Stomach (tissue), 9 donors: Measurements from ENCODE around the gene TTC28. TPM values are rescaled to one million over a fixed set of nuclear protein-coding genes. Genes with fewer than 3 reads are reported as not detected.
"Not testable (repeated sequence)": the region's sequence is repeated elsewhere in the genome, so short reads cannot be mapped to it uniquely, and the experiment has no call there.

Experiments used
- DNase-seq, 2 donors: peaks; one replicate each; pipeline versions ENCODE4 v3.0.0 to v3.0.0-alpha.2; 2013 to 2019
- H3K27ac ChIP-seq, 5 donors: fragments of 200-600 bp in 4 of 5; sonication (generic) in 4 of 5; one replicate each; pipeline ENCODE4 v1.5.1; 2013 to 2019; ENCODE audit warnings: mild to moderate bottlenecking in 1 of 5, moderate library complexity in 1 of 5
- H3K27me3 ChIP-seq, 3 donors: fragments of 200-600 bp; sonication (generic); one replicate each; pipeline ENCODE4 v1.5.1; 2017 to 2019; ENCODE audit warnings: mixed run types in 1 of 3
- H3K36me3 ChIP-seq, 4 donors: fragments of 200-600 bp; sonication (generic); 1 replicate in 3 of 4; 2 replicates in 1 of 4; pipeline ENCODE4 v1.5.1; 2016 to 2019
- H3K4me1 ChIP-seq, 4 donors: fragments of 200-600 bp; sonication (generic); one replicate each; pipeline ENCODE4 v1.5.1; 2016 to 2019
- H3K4me3 ChIP-seq, 4 donors: fragments of 200-600 bp; sonication (generic) in 3 of 4; one replicate each; pipeline ENCODE4 v1.5.1; 2016 to 2019; ENCODE audit warnings: mild to moderate bottlenecking in 1 of 4
- H3K9me3 ChIP-seq, 4 donors: fragments of 200-600 bp; sonication (generic); one replicate each; pipeline ENCODE4 v1.5.1; 2016 to 2019
- EP300 ChIP-seq: sonication (generic); formaldehyde crosslinking; IDR thresholded peaks from one replicate; pipeline ENCODE4 v1.6.1; 2017; ENCODE audit warnings: antibody characterized with exemption
- POLR2A ChIP-seq, 4 donors: fragments of 450-650 bp; IDR thresholded peaks; one replicate each; pipeline ENCODE4 v1.6.1; 2016; ENCODE audit warnings: antibody characterized with exemption in 4 of 4, control low read depth in 2 of 4, mild to moderate bottlenecking in 1 of 4, moderate library complexity in 1 of 4
- POLR2AphosphoS5 ChIP-seq, 3 donors: sonication (generic); formaldehyde crosslinking; IDR thresholded peaks; one replicate each; pipeline ENCODE4 v1.6.1; 2016; ENCODE audit warnings: antibody characterized with exemption in 3 of 3
- WGBS, 5 donors: extraction: QIAGEN DNeasy Blood & Tissue Kit in 3 of 5; methylation state at CpG; one replicate each; pipeline versions ENCODE4 v1.1.5 to v1.1.7; 2013 to 2018; 5-methylcytosine and 5-hydroxymethylcytosine counted together
- intact Hi-C: fragments of 100-400 bp; cut with DNase I; formaldehyde crosslinking; loops from one replicate; pipeline ENCODE4 v1.15.1; 2023; ENCODE audit warnings: low total_unique reads
- polyA plus RNA-seq, 3 donors: library from polyadenylated mRNA; stranded (reverse); fragments of 200-250 nt; gene quantifications; one replicate each; pipeline ENCODE4 v1.2.3, GENCODE V29; 2013
- total RNA-seq, 5 donors: library from RNA; depleted of rRNA; stranded (reverse); fragments of >200 nt; gene quantifications; one replicate each; pipeline versions ENCODE4 v1.1.0 to v1.2.3, GENCODE V29; 2014 to 2016
- TF ChIP-seq, protein P1 (sequence below), 7 experiments: fragments of 450-650 bp in 4 of 7; fragments of 200-600 bp in 3 of 7; sonication (generic) in 3 of 7; IDR thresholded peaks; one replicate each; pipeline ENCODE4 v1.5.1; 2016 to 2019; ENCODE audit warnings: antibody characterized with exemption in 7 of 7, control low read depth in 2 of 7, mild to moderate bottlenecking in 1 of 7
- donor health status: healthy with polysubstance abuse.
- donor health status: Bipolar disorder and iron deficiency.
- donor health status: healthy.

Gene TTC28
- total and polyA plus RNA-seq, 8 donors, result 1.7 to 53.4 (median 24.6) TPM

GRCh38 chr22:28560046-28560742 lies 119.4 kb downstream of the TTC28 start:
- H3K4me1 ChIP-seq, result peaks cover 0 to 9% (median 3%) of the 10 kb centered on the region in 4 donors
- no peaks in the 10 kb centered on the region for H3K36me3 ChIP-seq
- H3K9me3 ChIP-seq, result no peaks in the 10 kb centered on the region
- no peak overlapping the region for H3K4me3 ChIP-seq
- no peaks in the 10 kb centered on the region for H3K27me3 ChIP-seq
- H3K27ac ChIP-seq, result peak overlapping the region in 2 of 5 donors; percentile 7 to 34
- intact Hi-C loops, result no loop called here
- DNase-seq, result peak in 1 of 2 donors; percentile 6
- TF ChIP-seq, protein P1, sequence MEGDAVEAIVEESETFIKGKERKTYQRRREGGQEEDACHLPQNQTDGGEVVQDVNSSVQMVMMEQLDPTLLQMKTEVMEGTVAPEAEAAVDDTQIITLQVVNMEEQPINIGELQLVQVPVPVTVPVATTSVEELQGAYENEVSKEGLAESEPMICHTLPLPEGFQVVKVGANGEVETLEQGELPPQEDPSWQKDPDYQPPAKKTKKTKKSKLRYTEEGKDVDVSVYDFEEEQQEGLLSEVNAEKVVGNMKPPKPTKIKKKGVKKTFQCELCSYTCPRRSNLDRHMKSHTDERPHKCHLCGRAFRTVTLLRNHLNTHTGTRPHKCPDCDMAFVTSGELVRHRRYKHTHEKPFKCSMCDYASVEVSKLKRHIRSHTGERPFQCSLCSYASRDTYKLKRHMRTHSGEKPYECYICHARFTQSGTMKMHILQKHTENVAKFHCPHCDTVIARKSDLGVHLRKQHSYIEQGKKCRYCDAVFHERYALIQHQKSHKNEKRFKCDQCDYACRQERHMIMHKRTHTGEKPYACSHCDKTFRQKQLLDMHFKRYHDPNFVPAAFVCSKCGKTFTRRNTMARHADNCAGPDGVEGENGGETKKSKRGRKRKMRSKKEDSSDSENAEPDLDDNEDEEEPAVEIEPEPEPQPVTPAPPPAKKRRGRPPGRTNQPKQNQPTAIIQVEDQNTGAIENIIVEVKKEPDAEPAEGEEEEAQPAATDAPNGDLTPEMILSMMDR (IDR thresholded peaks at IDR 0.05), result no peak
- TF ChIP-seq POLR2AphosphoS5 (IDR thresholded peaks at IDR 0.05), result no peak
- TF ChIP-seq EP300, result no peak
- no peak for TF ChIP-seq POLR2A (IDR thresholded peaks at IDR 0.05)
- WGBS, 5 donors, result 63 to 81% (median 70%) methylated on average over 2 of the region's 2 CpGs

GRCh38 chr22:28557184-28557583 lies 122.5 kb downstream of the TTC28 start:
- no peak for DNase-seq
- Histone ChIP-seq H3K36me3 (no peaks in the 10 kb centered on the region), H3K4me3 (no peak overlapping the region), H3K27ac (no peak overlapping the region), H3K9me3 (no peaks in the 10 kb centered on the region), H3K27me3 (no peaks in the 10 kb centered on the region), H3K4me1 (peaks cover 0 to 9% (median 3%) of the 10 kb centered on the region in 4 donors)
- 93 to 100% (median 95%) methylated on average over 1 of the region's 1 CpG for WGBS, 5 donors
- intact Hi-C loops, result no loop called here
- no peak for TF ChIP-seq EP300
- TF ChIP-seq, protein P1 (IDR thresholded peaks at IDR 0.05), result no peak
- no peak for TF ChIP-seq POLR2AphosphoS5 (IDR thresholded peaks at IDR 0.05)
- no peak for TF ChIP-seq POLR2A (IDR thresholded peaks at IDR 0.05)

- H3K27ac ChIP-seq, DNase-seq, intact Hi-C loops, H3K4me3 ChIP-seq, H3K36me3 ChIP-seq, H3K27me3 ChIP-seq, H3K9me3 ChIP-seq, H3K4me1 ChIP-seq: not testable (repeated sequence)
- 93 to 97% (median 97%) methylated on average over 10 to 49 of the region's 51 CpGs for WGBS, 5 donors
These were observed 126.4 kb downstream of the TTC28 start for GRCh38 chr22:28553108-28553866.

- intact Hi-C loops, result no loop called here
- WGBS, 5 donors, result 90 to 98% (median 97%) methylated on average over 2 of the region's 2 CpGs
- TF ChIP-seq POLR2AphosphoS5 (IDR thresholded peaks at IDR 0.05) (no peak), EP300 (no peak), POLR2A (IDR thresholded peaks at IDR 0.05) (no peak)
- TF ChIP-seq, protein P1 (IDR thresholded peaks at IDR 0.05), result no peak
- Histone ChIP-seq H3K27me3 (no peaks in the 10 kb centered on the region), H3K27ac (no peak overlapping the region), H3K9me3 (no peaks in the 10 kb centered on the region), H3K36me3 (no peaks in the 10 kb centered on the region), H3K4me3 (no peak overlapping the region), H3K4me1 (peaks cover 0 to 11% (median 2%) of the 10 kb centered on the region in 4 donors)
- DNase-seq, result no peak
These were observed 131.2 kb downstream of the TTC28 start for GRCh38 chr22:28548406-28548805.
